OCI-LY7 (cell line): ENCODE measurements around the gene CLDN10. TPM values are rescaled to one million over a fixed set of nuclear protein-coding genes. Genes with fewer than 3 reads are reported as not detected.

Experiments
- BruUV-seq: library from RNA; stranded (reverse); fragments of 400-500 nt; replicated peaks from 2 replicates; lab custom pipeline; 2021; lab: Mats Ljungman, UMichigan
- CTCF ChIA-PET: fragments of 300-600 bp; sonication (Branson Sonifier 250); formaldehyde crosslinking; loops from one replicate; lab custom pipeline; 2022; ENCODE audit warnings: antibody characterized with exemption; ENCODE audit not compliant: unreplicated experiment; lab: Charles Lee
- POLR2A ChIA-PET: fragments of 300-600 bp; sonication (Branson Sonifier 250); formaldehyde crosslinking; loops from one replicate; lab custom pipeline; 2022; ENCODE audit warnings: antibody characterized with exemption; lab: Charles Lee
- DNase-seq: peaks from one replicate; pipeline ENCODE4 v3.0.0-alpha.2; 2015; ENCODE audit warnings: low spot score
- H2AFZ ChIP-seq: fragments of 200-600 bp; sonication (generic), shearing (Covaris generic); 2 replicates; pipeline ENCODE4 v1.6.1; 2014; ENCODE audit warnings: mild to moderate bottlenecking, antibody characterized with exemption, low read length, moderate library complexity
- H3K27ac ChIP-seq: fragments of 200-600 bp; sonication (generic); 2 replicates; pipeline ENCODE4 v1.5.1; 2014; ENCODE audit warnings: mixed run types, low read depth, mild to moderate bottlenecking, moderate library complexity, low read length, inconsistent platforms; ENCODE audit not compliant: poor library complexity, severe bottlenecking
- H3K36me3 ChIP-seq: fragments of 200-600 bp; sonication (generic); 2 replicates; pipeline ENCODE4 v1.6.1; 2014; ENCODE audit warnings: mild to moderate bottlenecking, antibody characterized with exemption, low read length, moderate library complexity, mixed read lengths; ENCODE audit not compliant: insufficient read depth
- H3K4me1 ChIP-seq: fragments of 200-600 bp; sonication (generic); 2 replicates; pipeline ENCODE4 v1.5.1; 2014; ENCODE audit warnings: mild to moderate bottlenecking, low read length; ENCODE audit not compliant: insufficient read depth, poor library complexity, severe bottlenecking
- H3K4me2 ChIP-seq: fragments of 200-600 bp; sonication (generic); 2 replicates; pipeline ENCODE4 v1.6.1; 2014; ENCODE audit warnings: mild to moderate bottlenecking, low read length
- H3K4me3 ChIP-seq: fragments of 200-600 bp; sonication (generic); 2 replicates; pipeline ENCODE4 v1.5.1; 2014; ENCODE audit warnings: mild to moderate bottlenecking, low read depth, low read length; ENCODE audit not compliant: poor library complexity, severe bottlenecking
- H3K79me2 ChIP-seq: fragments of 200-600 bp; sonication (generic); 2 replicates; pipeline ENCODE4 v1.6.1; 2016; ENCODE audit warnings: low read depth, mild to moderate bottlenecking, low read length, moderate library complexity, mixed read lengths; ENCODE audit not compliant: insufficient read depth
- H3K9me2 ChIP-seq: fragments of 200-600 bp; sonication (generic); 2 replicates; pipeline ENCODE4 v1.6.1; 2016; ENCODE audit warnings: mild to moderate bottlenecking, low read length, mixed read lengths; ENCODE audit not compliant: insufficient read depth
- H3K9me3 ChIP-seq: fragments of 200-600 bp; sonication (generic); 2 replicates; pipeline ENCODE4 v1.6.1; 2014; ENCODE audit warnings: mild to moderate bottlenecking, mixed run types, low read length, mixed read lengths
- H4K20me1 ChIP-seq: fragments of 200-600 bp; sonication (generic); 2 replicates; pipeline ENCODE4 v1.6.1; 2014; ENCODE audit warnings: mild to moderate bottlenecking, antibody characterized with exemption, low read length, moderate library complexity, mixed read lengths; ENCODE audit not compliant: insufficient read depth
- CTCF ChIP-seq: fragments of 200-600 bp; sonication (generic); conservative IDR thresholded peaks from 2 replicates; pipeline ENCODE4 v1.5.1; 2014; ENCODE audit warnings: mild to moderate bottlenecking, antibody characterized with exemption, low read length, moderate library complexity, mixed read lengths
- EZH2phosphoT487 ChIP-seq: fragments of 200-600 bp; sonication (generic); IDR thresholded peaks from 2 replicates; pipeline ENCODE4 v1.6.1; 2018; ENCODE audit warnings: low read depth, borderline replicate concordance, mild to moderate bottlenecking, mixed run types, antibody characterized with exemption, low read length, moderate library complexity, mixed read lengths
- intact Hi-C: fragments of 100-400 bp; cut with micrococcal nuclease; formaldehyde crosslinking; loops from one replicate; pipeline ENCODE4 v1.10.0; 2022; ENCODE audit not compliant: unreplicated experiment
- total RNA-seq, 2 experiments: library from RNA; depleted of rRNA in 1 of 2; stranded (reverse); fragments of >200 nt in 1 of 2; shearing (Covaris generic) in 1 of 2; gene quantifications; 2 replicates each; pipeline ENCODE4 v1.2.3, GENCODE V29; 2014 to 2022

The CLDN10 gene
- total RNA-seq, 2 experiments from 2014 or later, result not detected

- no peak overlapping the region for H3K4me3 ChIP-seq
- no TSS peak for BruUV-seq
- H3K79me2 ChIP-seq, result no peaks in the 10 kb centered on the region
- ChIA-PET CTCF (no interaction called here), POLR2A (no interaction called here)
- TF ChIP-seq CTCF, result no peak
- TF ChIP-seq EZH2phosphoT487, result no peak
- no peaks in the 10 kb centered on the region for H3K9me3 ChIP-seq
- H3K4me1 ChIP-seq, result no peaks in the 10 kb centered on the region
- no peaks in the 10 kb centered on the region for H4K20me1 ChIP-seq
- no peak overlapping the region for H3K4me2 ChIP-seq
- no peaks in the 10 kb centered on the region for H3K9me2 ChIP-seq
- H3K27ac ChIP-seq, result no peak overlapping the region
- H2AFZ ChIP-seq, result no peak overlapping the region
- H3K36me3 ChIP-seq, result no peaks in the 10 kb centered on the region
- DNase-seq, result no peak
- intact Hi-C loops, result no loop called here
Observed at GRCh38 chr13:95588134-95588533, 35.6 kb downstream of the CLDN10 start.

GRCh38 chr13:95588721-95589120 is 36.2 kb downstream of the CLDN10 start:
- Histone ChIP-seq H3K79me2 (no peaks in the 10 kb centered on the region), H3K36me3 (no peaks in the 10 kb centered on the region), H3K4me3 (no peak overlapping the region), H3K9me3 (no peaks in the 10 kb centered on the region), H3K27ac (no peak overlapping the region), H2AFZ (no peak overlapping the region), H3K4me2 (no peak overlapping the region), H3K9me2 (no peaks in the 10 kb centered on the region), H3K4me1 (no peaks in the 10 kb centered on the region), H4K20me1 (no peaks in the 10 kb centered on the region)
- ChIA-PET CTCF (no interaction called here), POLR2A (no interaction called here)
- no TSS peak for BruUV-seq
- TF ChIP-seq CTCF (no peak), EZH2phosphoT487 (no peak)
- intact Hi-C loops, result no loop called here
- DNase-seq, result no peak

GRCh38 chr13:95593462-95593861 is 40.9 kb downstream of the CLDN10 start:
- Histone ChIP-seq H3K4me1 (no peaks in the 10 kb centered on the region), H3K79me2 (no peaks in the 10 kb centered on the region), H4K20me1 (no peaks in the 10 kb centered on the region), H3K4me3 (no peak overlapping the region), H3K9me3 (no peaks in the 10 kb centered on the region), H3K9me2 (no peaks in the 10 kb centered on the region), H3K27ac (no peak overlapping the region), H3K36me3 (no peaks in the 10 kb centered on the region), H2AFZ (no peak overlapping the region), H3K4me2 (no peak overlapping the region)
- intact Hi-C loops, result no loop called here
- no TSS peak for BruUV-seq
- ChIA-PET CTCF (no interaction called here), POLR2A (no interaction called here)
- TF ChIP-seq CTCF (no peak), EZH2phosphoT487 (no peak)
- DNase-seq, result no peak
